HepG2 (cell line): ENCODE data around the gene SLC25A11.

Experiments
- CTCF ChIP-seq: sonication (generic); formaldehyde crosslinking; IDR thresholded peaks from 2 replicates; pipeline ENCODE4 v1.5.0; 2020; ENCODE audit warnings: mild to moderate bottlenecking, missing genetic modification reagents, moderate library complexity
- HDAC6 ChIP-seq: fragments of 200-600 bp; sonication (generic); IDR thresholded peaks from 2 replicates; pipeline ENCODE4 v1.7.0; 2017; ENCODE audit warnings: mild to moderate bottlenecking, antibody characterized with exemption, low read length, low read depth
- POLR2AphosphoS5 ChIP-seq: IDR thresholded peaks from 2 replicates; pipeline ENCODE4 v1.6.1; 2012; ENCODE audit warnings: low read depth, low read length
- SRSF4 ChIP-seq: fragments of 200-400 bp; formaldehyde crosslinking; IDR thresholded peaks from one replicate; pipeline ENCODE4 v1.6.1; 2018; ENCODE audit warnings: mild to moderate bottlenecking, low read depth, low read length, moderate library complexity; ENCODE audit not compliant: poor library complexity, severe bottlenecking
- TF ChIP-seq, protein P1 (sequence below): sonication (generic); formaldehyde crosslinking; conservative IDR thresholded peaks from 2 replicates; pipeline ENCODE4 v1.4.0; 2020; ENCODE audit warnings: missing genetic modification reagents

- TF ChIP-seq SRSF4 (no peak), POLR2AphosphoS5 (no peak), CTCF (CRISPR knock-in tag) (no peak), HDAC6 (no peak)
- TF ChIP-seq, protein P1, sequence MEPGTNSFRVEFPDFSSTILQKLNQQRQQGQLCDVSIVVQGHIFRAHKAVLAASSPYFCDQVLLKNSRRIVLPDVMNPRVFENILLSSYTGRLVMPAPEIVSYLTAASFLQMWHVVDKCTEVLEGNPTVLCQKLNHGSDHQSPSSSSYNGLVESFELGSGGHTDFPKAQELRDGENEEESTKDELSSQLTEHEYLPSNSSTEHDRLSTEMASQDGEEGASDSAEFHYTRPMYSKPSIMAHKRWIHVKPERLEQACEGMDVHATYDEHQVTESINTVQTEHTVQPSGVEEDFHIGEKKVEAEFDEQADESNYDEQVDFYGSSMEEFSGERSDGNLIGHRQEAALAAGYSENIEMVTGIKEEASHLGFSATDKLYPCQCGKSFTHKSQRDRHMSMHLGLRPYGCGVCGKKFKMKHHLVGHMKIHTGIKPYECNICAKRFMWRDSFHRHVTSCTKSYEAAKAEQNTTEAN, result no peak
Observed at GRCh38 chr17:4970273-4970672, 30.4 kb upstream of the SLC25A11 start.
